MM.1S (cell line): ENCODE data around the gene MGAT4B.

Experiments used
- CTCF ChIP-seq: fragments of 300-600 bp; sonication (generic); IDR thresholded peaks from 2 replicates; pipeline ENCODE4 v1.5.1; 2016; ENCODE audit warnings: antibody characterized with exemption, low read length, mixed read lengths
- EZH2 ChIP-seq: fragments of 300-600 bp; sonication (generic); optimal IDR thresholded peaks from 2 replicates; pipeline ENCODE3; 2017; ENCODE audit warnings: low read depth, mild to moderate bottlenecking, antibody characterized with exemption, low read length, mixed read lengths

GRCh38 chr5:179795049-179795862 lies 11.4 kb downstream of the MGAT4B start:
- TF ChIP-seq CTCF (no peak), EZH2 (no peak)
